Measurements from ENCODE around the gene MSL1.

The MSL1 gene

GRCh38 chr17:40175928-40176753 is 54.4 kb downstream of the MSL1 start:
- TF ChIP-seq CTCF (IDR thresholded peaks at IDR 0.05; ENCODE audit: extremely low read depth, insufficient read depth, missing control alignments) = no peak
- no peak for DNase-seq (ENCODE audit: low spot score)
- in situ Hi-C loops (cut with MboI; ENCODE audit: low pct_unique_long_range_greater_than_20kb, low sequenced_read_pairs, unreplicated experiment) = no loop called here

- in situ Hi-C loops (cut with MboI; ENCODE audit: low pct_unique_long_range_greater_than_20kb, low sequenced_read_pairs, unreplicated experiment) = no loop called here
Observed at GRCh38 chr17:40176754-40177110, 55.0 kb downstream of the MSL1 start.

DNA sequence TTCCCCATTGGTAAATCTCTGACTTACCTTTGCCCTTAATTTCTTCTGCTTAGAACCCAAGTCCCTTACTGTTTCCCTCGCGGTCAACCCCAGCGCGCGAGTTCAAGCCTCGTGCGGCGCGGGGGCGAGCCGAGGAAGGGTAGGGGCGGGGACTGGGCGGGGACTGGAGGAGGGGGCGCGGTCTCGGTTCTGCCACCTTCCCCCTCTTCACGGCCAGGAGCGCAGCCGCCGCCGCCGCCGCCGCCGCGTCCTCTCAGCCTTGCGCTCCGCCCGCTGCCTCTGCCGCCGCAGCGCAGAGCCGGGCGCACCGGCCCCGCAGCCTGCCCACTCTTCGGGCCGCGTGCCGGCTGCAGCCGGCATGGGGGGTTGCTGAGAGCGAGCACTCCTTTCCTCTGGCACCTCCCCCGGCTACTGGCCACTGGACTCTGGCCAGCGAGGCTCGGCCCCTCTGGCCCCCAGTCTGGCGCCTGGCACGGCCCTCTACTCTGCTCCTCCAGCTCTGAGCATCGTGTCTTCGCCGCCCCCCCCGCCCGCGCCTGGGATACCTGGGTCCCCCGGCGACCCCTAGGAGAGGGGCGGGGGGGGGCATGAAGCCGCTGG is 55.6 kb downstream of the MSL1 start, which contains the start of gene RAPGEFL1:
Gene RAPGEFL1 (plus strand): TSS at position 196 of the 600 bp plus-strand sequence. CDS start 392 bp downstream, at position 588.
- in situ Hi-C loops (cut with MboI; ENCODE audit: low pct_unique_long_range_greater_than_20kb, low sequenced_read_pairs, unreplicated experiment) = no loop called here
- DNase-seq (ENCODE audit: low spot score) = peak; percentile 93
- no peak for TF ChIP-seq CTCF (IDR thresholded peaks at IDR 0.05; ENCODE audit: extremely low read depth, insufficient read depth, missing control alignments)

More at GRCh38 chr17:40176754-40177110, 55.0 kb downstream of the MSL1 start:
- TF ChIP-seq CTCF (IDR thresholded peaks at IDR 0.05; ENCODE audit: extremely low read depth, insufficient read depth, missing control alignments) = no peak
- no peak for DNase-seq (ENCODE audit: low spot score)

GRCh38 chr17:40178021-40178601 is 56.3 kb downstream of the MSL1 start:
- peak; percentile 19 for TF ChIP-seq CTCF (IDR thresholded peaks at IDR 0.05; ENCODE audit: extremely low read depth, insufficient read depth, missing control alignments)
- peak; percentile 37 for DNase-seq (ENCODE audit: low spot score)
- in situ Hi-C loops (cut with MboI; ENCODE audit: low pct_unique_long_range_greater_than_20kb, low sequenced_read_pairs, unreplicated experiment) = no loop called here

DNA sequence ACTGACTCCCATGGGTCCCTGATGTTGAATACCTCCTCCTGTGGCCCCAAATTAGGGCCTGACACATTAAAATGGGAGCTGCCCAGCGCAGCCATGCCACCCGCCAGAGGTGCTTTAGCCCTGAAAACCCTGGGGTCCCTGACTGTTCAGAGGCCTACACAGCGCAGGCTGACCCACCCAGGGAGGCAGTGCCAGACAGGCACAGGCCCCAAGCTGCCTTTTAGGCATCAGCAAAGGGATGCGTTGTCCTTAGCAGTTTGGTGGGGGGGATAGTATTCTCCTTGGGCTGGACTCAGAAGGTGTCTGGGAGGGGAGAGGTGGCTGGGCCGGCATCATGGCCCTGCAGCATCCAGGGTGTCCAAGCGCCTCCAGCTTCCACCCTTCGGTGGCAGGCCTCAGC is 56.9 kb downstream of the MSL1 start:
- TF ChIP-seq CTCF (IDR thresholded peaks at IDR 0.05; ENCODE audit: extremely low read depth, insufficient read depth, missing control alignments) = no peak
- in situ Hi-C loops (cut with MboI; ENCODE audit: low pct_unique_long_range_greater_than_20kb, low sequenced_read_pairs, unreplicated experiment) = no loop called here

GRCh38 chr17:40179923-40180659 is 58.3 kb downstream of the MSL1 start:
- no peak for DNase-seq (ENCODE audit: low spot score)
- no peak for TF ChIP-seq CTCF (IDR thresholded peaks at IDR 0.05; ENCODE audit: extremely low read depth, insufficient read depth, missing control alignments)
- in situ Hi-C loops (cut with MboI; ENCODE audit: low pct_unique_long_range_greater_than_20kb, low sequenced_read_pairs, unreplicated experiment) = no loop called here

More for the DNA sequence above, 56.9 kb downstream of the MSL1 start:
- no peak for DNase-seq (ENCODE audit: low spot score)
